HEK293T (cell line): ENCODE measurements around the gene SIX4.

Source experiments
- ARNT ChIP-seq: fragments of 450-650 bp; IDR thresholded peaks from 2 replicates; pipeline ENCODE4 v1.6.1; 2017; ENCODE audit warnings: mild to moderate bottlenecking
- BHLHE40 ChIP-seq: fragments of 450-650 bp; IDR thresholded peaks from 2 replicates; pipeline ENCODE4 v1.6.1; 2016; ENCODE audit warnings: mild to moderate bottlenecking, moderate library complexity, borderline replicate concordance
- ELF4 ChIP-seq: fragments of 450-650 bp; IDR thresholded peaks from 2 replicates; pipeline ENCODE4 v1.6.1; 2017; ENCODE audit warnings: antibody characterized with exemption
- FOXM1 ChIP-seq: fragments of 450-650 bp; IDR thresholded peaks from 2 replicates; pipeline ENCODE4 v1.6.1; 2017; ENCODE audit warnings: mild to moderate bottlenecking, borderline replicate concordance
- NFRKB ChIP-seq: fragments of 450-650 bp; IDR thresholded peaks from 2 replicates; pipeline ENCODE4 v1.6.1; 2016; ENCODE audit warnings: mild to moderate bottlenecking, moderate library complexity
- SP1 ChIP-seq: fragments of 450-650 bp; IDR thresholded peaks from 2 replicates; pipeline ENCODE4 v1.6.1; 2017
- SUZ12 ChIP-seq: fragments of 450-650 bp; IDR thresholded peaks from 2 replicates; pipeline ENCODE4 v1.6.1; 2016; ENCODE audit warnings: mild to moderate bottlenecking
- ZNF384 ChIP-seq: fragments of 450-650 bp; IDR thresholded peaks from 2 replicates; pipeline ENCODE4 v1.6.1; 2016

DNA sequence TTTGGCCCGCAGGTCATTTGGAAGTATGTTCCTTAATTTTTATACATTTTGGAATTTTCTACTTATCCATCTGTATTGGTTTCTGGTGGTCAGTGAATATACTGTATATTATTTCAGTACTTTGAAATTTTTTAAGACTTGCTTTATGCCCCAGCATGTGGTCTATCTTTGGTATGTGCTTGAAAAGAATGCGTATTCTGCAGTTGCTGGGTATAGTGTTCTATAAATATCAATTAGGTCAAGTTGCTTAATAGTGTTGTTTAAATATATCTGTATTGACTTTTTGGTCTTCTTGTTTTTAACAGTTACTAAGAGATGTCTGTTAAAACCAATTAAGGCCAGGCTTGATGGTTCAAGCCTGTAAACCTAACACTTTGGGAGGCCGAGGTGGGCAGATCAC lies 53.2 kb downstream of the SIX4 start:
- TF ChIP-seq ELF4 (no peak), SUZ12 (no peak), BHLHE40 (no peak), NFRKB (no peak), FOXM1 (no peak), SP1 (no peak), ZNF384 (no peak), ARNT (no peak)
